Caki2 (cell line): Measurements from ENCODE around the gene ELF2. TPM values are rescaled to one million over a fixed set of nuclear protein-coding genes. Genes with fewer than 3 reads are reported as not detected.
"Not testable (repeated sequence)": the region's sequence is repeated elsewhere in the genome, so short reads cannot be mapped to it uniquely, and the experiment has no call there.

ENCODE experiments used
- DNase-seq: peaks from one replicate; pipeline ENCODE4 v3.0.0-alpha.2; 2015; ENCODE audit warnings: low read depth
- in situ Hi-C: cut with HindIII; loops from 2 replicates; pipeline ENCODE4 v1.10.0; 2016; ENCODE audit warnings: low sequenced_read_pairs, low pct_unique_long_range_greater_than_20kb, mixed read lengths
- total RNA-seq: library from RNA; depleted of rRNA; stranded (reverse); fragments of >200 nt; shearing (Covaris generic); gene quantifications from 2 replicates; pipeline ENCODE4 v1.2.3, GENCODE V29; 2014; ENCODE audit warnings: low replicate concordance; rRNA removed

Gene ELF2
- 31.9 and 68.6 TPM in 2 replicates for total RNA-seq

GRCh38 chr4:139177049-139177868, at the start of gene ELF2:
Gene ELF2, minus strand, starts transcription at chr4:139177218. Its CDS starts 39,517 bp downstream, at chr4:139137701.
- peak; percentile 77 for DNase-seq
- in situ Hi-C loops, result no loop called here

- no peak for DNase-seq
- in situ Hi-C loops, result no loop called here
Observed at GRCh38 chr4:139223682-139224317, 46.8 kb upstream of the ELF2 start.

- in situ Hi-C loops, result no loop called here
Observed at GRCh38 chr4:139222215-139222614, 45.2 kb upstream of the ELF2 start.

GRCh38 chr4:139221687-139222086, 44.7 kb upstream of the ELF2 start:
- DNase-seq, result no peak
- in situ Hi-C loops, result no loop called here

More at GRCh38 chr4:139222215-139222614, 45.2 kb upstream of the ELF2 start:
- DNase-seq, result no peak

GRCh38 chr4:139219450-139220055, 42.5 kb upstream of the ELF2 start:
- in situ Hi-C loops, result no loop called here
- no peak for DNase-seq

- in situ Hi-C loops, result no loop called here
- DNase-seq, result no peak
Observed at GRCh38 chr4:139214039-139214534, 37.1 kb upstream of the ELF2 start.

GRCh38 chr4:139213633-139214032, 36.6 kb upstream of the ELF2 start:
- DNase-seq, in situ Hi-C loops: not testable (repeated sequence)

- in situ Hi-C loops, result no loop called here
- DNase-seq, result no peak
Observed at GRCh38 chr4:139212900-139213299, 35.9 kb upstream of the ELF2 start.

- DNase-seq, result no peak
- in situ Hi-C loops, result no loop called here
Observed at GRCh38 chr4:139210486-139210885, 33.5 kb upstream of the ELF2 start.

- DNase-seq, result no peak
- in situ Hi-C loops, result no loop called here
Observed at GRCh38 chr4:139209470-139210063, 32.5 kb upstream of the ELF2 start.

- DNase-seq, result no peak
- in situ Hi-C loops, result no loop called here
Observed at GRCh38 chr4:139208404-139208945, 31.5 kb upstream of the ELF2 start.

GRCh38 chr4:139207873-139208403, 30.9 kb upstream of the ELF2 start:
- no peak for DNase-seq
- in situ Hi-C loops, result no loop called here

- in situ Hi-C loops, result no loop called here
- DNase-seq, result no peak
Observed at GRCh38 chr4:139207247-139207646, 30.2 kb upstream of the ELF2 start.

- in situ Hi-C loops, result no loop called here
- no peak for DNase-seq
Observed at GRCh38 chr4:139202991-139203390, 26.0 kb upstream of the ELF2 start.

GRCh38 chr4:139200506-139200905, 23.5 kb upstream of the ELF2 start:
- in situ Hi-C loops, result no loop called here
- DNase-seq, result no peak

- no peak for DNase-seq
- in situ Hi-C loops, result no loop called here
Observed at GRCh38 chr4:139200102-139200501, 23.1 kb upstream of the ELF2 start.

GRCh38 chr4:139197214-139197613, 20.2 kb upstream of the ELF2 start:
- DNase-seq, in situ Hi-C loops: not testable (repeated sequence)

GRCh38 chr4:139196462-139196861, 19.4 kb upstream of the ELF2 start:
- no peak for DNase-seq
- in situ Hi-C loops, result no loop called here
